HG03571 (cell line): ENCODE results near the gene EXOG.

Experiments
- ATAC-seq: cut with Tn5 transposase; IDR thresholded peaks from one replicate; pipeline ENCODE4 v1.9.1; 2021; ENCODE audit not compliant: unreplicated experiment

The EXOG gene, protein sequence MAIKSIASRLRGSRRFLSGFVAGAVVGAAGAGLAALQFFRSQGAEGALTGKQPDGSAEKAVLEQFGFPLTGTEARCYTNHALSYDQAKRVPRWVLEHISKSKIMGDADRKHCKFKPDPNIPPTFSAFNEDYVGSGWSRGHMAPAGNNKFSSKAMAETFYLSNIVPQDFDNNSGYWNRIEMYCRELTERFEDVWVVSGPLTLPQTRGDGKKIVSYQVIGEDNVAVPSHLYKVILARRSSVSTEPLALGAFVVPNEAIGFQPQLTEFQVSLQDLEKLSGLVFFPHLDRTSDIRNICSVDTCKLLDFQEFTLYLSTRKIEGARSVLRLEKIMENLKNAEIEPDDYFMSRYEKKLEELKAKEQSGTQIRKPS

DNA sequence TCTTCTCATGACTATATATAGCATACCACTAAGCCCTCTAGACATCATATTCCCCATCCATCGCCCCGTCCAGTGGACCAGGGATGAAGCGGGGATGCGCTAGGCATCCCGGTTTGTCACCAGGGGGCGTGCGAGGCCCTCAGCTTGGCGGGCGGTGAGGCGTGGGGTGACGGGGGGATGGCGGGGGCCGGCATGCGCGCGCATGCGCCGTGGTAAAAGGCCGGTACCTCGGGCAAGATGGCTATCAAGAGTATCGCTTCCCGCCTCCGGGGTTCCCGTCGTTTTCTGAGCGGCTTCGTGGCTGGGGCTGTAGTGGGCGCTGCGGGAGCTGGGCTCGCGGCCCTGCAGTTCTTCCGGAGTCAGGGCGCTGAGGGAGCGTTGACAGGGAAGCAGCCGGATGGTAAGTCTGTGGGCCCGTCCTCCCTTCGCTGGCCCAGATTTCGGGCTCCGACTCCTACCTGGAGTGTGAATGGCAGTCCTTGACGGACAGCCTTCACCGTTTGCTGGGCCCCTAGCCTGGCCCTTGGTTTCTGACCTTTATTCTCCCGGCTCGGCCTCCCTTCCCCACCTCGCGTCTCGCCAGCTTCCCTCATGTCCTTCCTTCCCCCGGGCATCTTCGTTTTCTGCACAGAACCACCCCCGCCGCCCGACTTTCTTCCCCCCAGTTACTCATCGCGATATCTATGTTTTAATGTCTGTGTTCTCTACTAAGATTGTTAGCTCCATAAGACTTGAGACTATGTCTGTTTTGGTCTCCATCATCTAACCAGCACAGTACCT is at the start of gene EXOG:
EXOG (plus strand) TSS at position 210 of the 780 bp plus-strand sequence; CDS start at position 238, 28 bp downstream.
- peak; percentile 87 for ATAC-seq

DNA sequence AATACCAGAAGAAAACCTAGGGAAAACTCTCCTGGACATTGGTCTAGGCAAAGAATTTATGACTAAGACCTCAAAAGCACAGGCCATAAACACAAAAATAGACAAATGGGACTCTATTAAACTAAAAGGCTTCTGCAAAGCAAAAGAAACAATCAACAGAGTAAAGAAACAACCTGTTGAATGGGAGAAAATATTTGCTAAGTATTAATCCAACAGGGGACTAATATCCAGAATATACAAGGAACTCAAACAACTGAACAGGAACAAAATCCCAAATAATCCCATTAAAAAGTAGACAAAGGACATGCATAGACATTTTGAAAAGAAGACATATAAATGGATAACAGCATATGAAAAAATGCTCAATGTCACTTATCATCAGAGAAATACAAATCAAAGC is 49.3 kb upstream of the EXOG start:
- no peak for ATAC-seq

DNA sequence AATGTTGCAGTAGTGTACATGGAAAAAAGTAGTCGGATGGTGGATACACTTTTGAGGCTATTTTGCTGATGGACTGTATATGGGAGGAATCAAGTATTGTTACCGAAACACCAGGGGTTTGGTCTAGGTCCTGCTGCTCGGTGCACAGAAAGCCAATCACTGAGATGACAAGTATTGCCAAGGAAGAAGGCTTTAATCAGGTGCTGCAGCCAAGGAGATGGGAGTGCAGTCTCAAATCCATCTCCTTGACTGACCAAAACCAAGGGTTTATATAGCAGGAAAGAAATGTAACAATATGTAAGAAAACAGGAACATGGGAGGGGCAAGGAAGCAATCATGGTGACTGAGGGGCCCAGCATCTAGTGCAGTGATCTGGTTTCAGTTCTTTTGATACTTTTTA is 45.3 kb upstream of the EXOG start:
- ATAC-seq = no peak

DNA sequence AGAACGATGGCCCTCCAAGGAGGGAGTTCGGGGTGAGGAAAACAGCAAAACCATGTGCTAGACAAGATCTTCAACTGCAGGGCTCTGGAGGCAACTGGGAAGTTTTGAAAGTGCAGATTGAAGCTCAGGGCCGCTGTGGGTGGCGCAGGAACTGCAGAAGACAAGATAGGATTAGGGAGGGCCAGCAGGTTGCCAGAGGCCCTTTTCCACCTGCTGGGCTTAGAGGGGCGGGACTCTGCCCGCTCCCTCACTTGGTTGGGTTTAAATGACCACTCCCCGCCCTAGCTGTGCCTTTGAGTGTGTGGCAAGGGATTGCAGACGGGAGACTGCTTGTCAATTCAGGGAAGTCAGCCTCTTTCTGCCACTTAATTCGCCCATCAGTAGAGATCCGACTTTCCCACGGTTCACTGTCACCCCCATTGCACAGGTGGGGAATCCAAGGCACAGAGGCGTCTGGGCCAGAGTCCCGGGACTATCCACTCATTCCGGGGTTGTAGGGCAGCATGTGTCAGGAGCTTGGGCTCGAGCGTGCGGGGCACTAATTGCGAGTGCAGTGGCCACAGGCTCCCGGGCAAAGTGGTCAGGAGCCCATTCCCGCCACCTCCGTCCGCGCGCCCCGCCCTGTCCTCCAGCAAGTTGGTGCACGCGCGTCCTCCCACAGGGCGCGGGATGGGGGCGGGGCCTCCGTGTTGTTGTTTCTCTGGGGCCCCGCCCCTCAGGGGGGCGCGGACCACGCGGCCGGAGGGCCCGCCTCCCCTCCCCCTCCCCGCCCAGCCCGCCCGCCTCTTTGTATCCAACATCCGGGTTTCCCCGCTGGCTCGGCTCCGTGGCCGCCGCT is 42.8 kb upstream of the EXOG start, which contains the start of gene ACVR2B:
ACVR2B (plus strand) TSS at position 816 of the 838 bp plus-strand sequence. CDS start 433 bp downstream, outside the sequence.
- ATAC-seq = peak; percentile 46

DNA sequence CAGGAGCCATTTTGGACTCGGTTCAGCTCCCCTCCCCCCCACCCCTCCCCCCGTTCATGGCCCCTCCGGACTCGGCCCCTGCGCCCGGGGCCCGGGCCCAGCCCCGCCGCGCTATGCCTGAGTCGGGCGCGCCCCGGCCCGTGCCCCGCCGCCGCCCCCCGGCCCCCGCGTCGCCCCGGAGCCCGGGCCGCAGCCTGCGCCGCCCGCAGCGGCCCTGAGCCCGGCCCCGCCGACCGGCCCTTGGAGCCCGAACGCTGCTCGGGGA is 42.3 kb upstream of the EXOG start:
- ATAC-seq = peak; percentile 9

DNA sequence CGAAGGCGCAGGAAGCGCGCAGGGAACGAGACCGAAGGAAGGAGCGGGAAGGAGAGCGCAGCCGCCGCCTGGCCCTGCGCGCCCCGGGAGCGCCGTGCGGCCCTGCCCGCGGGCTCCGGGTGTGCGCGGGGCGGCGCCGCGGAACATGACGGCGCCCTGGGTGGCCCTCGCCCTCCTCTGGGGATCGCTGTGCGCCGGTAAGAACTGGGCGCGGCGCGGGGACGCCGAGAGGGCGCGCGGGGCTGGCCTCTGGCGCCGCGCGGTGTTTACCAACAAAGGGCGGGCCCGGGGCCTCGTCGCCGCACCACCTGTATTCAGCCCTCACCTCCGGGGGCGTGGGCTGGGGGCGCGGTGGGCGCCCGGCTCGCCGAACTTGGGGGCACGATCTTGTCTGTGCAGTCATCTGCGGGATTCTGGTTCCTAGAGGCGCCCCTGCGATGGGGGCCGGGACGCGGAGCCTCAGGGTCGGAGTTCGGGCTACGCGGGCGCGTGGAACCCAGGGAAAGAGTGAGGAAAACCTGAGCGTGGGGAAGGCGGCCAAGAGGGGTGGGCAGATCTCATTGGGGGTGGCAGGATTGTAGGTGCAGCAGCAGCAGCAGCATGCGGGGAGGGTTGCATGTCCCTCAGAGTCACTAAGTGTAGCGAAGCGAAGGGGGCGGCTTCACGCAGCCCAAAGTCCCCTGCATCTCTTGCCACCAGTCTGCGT is 41.8 kb upstream of the EXOG start:
- peak; percentile 28 for ATAC-seq

DNA sequence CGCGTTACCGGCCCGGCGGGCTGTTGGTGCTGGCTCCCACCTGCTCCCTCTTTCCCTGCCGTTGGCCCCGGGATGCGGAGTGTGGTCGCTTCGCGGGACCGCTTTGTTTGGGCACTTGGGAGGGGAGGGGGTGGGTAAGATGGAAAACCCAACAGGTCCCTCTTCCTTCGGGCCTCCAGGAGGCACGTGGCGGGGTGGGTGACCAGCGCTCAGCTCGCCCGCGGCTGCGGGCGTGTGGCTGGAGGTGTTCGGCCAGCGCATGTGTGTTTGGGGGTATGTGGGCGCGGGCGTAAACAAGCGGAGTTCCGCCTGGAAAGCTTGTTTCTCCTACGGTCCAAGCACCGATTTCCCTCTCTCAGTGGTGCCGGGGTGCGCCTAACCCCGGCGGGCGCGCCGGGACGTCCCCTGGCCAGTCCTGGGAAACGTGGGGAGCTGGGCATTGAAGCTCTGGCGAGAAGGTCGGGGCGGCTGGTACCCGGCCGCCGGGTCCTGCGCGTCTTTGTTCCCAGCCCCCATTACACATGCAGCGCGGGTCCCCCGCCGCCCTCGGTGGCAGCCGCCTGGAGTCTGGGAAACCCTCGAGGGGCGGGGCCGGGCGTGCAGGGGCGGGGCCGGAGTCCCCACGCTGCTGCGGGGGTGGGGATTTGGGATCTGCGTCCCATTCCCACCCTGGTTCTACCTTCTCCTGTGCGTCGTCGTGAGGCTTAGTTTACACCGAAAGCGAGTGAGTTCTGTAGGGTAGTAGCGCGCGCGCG is 41.1 kb upstream of the EXOG start:
- no peak for ATAC-seq

DNA sequence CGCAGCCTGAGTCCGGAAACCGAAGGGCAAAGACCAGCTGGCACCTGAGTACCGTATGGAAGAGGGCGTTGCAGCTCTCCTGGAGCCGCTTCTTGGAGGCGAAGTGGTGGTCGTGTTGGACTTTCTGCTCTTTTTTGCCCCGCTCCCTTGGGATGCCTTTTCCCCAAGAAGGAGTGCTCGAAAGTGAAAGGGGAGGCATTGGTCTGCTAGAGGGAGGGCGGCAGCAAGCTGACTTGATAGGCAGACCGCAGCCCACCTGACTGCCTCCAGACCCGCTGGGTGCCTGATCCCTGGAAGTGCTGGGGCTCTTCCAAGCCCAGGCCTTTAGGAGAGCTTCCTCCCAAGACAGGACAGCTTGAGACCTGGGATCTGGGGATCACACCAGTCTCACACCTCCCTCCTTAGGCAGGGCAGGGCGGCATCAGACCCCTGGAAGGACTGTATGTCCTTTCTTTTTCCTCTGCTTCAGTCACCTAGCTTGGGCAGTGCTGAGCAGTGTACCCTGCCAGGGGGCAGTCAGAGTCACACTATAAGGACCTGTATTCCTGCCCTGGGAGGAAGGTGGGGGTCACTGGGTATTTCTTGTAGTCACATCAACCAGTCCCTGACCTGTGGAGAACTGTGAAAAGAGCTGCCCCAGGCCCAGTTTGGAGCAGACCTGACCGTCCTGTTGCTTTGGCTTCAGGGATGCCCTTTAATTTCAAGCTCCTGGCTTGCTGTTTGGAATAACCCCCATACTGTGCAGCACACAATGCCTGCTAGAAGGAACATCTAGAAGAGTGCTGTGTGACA is 40.3 kb upstream of the EXOG start:
- no peak for ATAC-seq

DNA sequence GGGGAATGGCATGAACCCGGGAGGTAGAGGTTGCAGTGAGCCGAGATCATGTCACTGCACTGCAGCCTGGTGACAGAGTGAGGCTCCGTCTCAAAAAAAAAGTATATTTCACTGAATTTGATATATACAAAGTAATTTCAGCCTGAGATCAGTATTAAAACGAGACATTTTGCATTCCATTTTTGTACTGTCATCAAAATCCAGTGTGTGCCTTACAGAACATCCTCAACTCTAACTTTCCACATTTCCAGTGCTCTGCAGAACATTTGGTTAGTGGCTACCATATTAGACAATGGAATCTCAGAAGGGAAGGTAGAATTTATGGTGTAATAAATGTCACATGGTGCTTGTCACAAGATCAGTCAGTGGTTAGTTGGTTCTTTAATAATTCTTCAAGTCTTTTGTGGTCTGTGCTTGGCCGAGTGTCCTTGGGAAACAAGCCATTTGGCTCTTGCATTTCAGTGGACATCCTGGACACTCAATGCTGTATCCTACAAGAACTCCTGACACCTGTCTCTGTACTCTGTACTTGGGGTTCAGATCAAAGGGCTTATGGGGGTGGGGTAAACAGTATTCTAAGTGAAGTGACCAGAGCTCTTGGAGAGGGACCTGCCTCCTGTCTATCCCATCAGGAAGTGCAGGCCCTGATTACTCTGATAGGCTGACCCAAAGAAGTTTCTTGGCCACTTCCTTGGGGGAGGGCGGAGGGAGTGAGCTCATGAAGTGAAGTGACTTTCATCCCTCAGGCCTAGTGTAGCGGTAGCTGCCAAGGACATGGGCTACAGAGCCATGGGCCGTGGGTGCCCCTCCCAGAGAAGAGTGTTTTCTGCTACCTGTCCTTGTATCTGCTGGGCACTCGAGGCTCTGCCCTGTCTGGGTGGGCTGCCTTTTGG is 38.8 kb upstream of the EXOG start:
- ATAC-seq = no peak

DNA sequence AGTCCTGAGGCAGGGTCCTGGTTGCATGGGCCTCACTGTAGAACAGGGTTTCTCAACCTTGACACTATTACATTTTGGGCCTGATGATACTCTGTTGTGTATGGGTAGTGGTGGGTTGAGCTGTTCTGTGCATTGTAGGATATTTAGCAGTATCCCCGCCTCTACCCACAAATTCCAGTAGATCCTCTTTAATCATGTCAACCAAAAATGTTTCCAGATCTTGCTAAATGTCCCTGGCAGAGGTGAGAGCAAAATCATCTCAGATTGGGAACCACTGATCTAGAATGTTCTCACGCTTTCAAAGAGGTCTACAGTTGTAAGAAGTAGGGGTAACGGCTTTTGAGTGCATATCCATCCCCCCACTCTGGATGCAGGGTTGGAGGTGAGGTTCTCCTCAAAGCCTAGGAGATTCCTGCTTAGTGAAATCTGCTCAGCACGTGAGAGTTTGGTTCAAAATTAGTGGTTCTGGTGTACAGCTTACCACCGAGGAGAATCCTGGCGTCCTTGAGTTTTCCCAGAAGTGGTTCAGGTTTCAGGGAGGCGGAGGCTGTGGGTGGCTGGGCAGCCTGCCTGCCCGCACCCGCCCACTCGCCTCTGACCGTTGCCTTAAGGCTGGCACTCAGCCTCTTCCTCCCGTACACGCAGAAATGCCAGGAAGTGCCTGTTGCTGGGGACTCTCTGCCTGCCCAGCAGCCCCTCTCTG is 37.2 kb upstream of the EXOG start:
- no peak for ATAC-seq

DNA sequence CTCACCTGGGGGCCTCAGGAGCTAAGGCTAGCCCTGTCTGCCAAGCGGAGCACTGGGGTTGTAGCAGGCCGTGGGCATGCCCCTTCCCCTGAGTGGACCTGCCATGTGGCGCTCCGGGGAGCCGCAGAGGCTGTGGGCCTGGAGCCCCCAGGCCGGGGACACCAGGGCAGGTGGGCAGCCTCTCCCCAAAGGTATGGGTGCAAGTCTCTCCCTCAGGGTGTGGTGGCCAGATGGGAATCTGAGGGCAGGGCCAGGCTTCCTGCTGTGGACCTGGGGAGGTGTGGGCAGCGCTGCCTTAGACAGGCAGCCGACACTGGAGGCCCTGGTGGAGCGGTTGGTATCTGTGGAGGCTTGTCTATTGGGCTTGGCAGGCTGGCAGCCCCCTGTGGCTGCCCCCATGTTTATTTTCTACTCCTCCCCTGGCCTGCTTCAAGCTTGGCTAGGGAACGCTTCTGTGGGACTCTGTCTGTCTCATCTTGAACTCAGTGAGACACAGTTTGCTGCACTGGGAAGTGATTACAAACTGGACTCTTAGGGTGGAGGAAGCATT is 36.6 kb upstream of the EXOG start:
- ATAC-seq = no peak

DNA sequence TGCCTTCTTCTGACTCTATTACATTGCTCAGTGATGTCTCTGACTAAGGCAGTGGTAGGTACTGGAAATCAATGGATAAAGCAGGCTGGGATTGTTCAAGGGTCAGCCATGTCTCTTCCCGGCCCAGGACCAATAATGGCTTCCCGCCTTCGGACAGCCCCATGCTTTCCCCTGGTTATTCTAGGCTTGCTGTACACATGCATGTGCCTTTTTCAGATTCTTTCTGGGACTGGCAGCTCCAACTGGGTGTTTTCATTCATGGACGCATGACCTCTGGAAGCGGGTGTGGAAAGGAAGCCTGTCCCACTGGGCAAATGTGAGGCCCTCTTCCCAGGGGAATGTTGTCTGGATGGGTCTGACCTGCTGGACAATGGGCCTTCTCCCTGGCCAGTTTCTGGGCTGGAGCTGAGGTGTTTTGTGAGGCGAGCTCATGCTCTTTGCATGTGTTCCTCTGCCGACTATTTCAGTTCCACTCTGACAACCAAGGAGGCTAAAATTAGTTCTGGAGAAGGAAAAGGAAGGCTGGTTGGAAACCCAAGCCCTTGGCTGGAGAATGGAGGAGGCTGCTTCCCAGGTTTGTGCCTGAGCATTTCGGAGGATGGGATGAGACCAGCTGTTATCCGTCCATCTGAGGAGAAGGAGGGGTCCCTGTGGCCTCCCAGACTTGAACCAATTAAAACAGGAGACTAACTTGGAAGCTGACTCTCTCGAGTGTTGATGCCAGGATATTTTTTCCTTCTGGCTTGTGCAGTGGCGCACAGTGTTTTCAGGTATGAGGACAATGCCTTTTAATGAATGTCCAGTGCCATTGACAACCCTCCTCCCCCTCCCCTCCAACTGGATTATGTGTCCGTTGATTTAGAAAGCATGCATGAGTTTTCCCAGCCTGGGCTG is 35.5 kb upstream of the EXOG start:
- ATAC-seq = no peak

DNA sequence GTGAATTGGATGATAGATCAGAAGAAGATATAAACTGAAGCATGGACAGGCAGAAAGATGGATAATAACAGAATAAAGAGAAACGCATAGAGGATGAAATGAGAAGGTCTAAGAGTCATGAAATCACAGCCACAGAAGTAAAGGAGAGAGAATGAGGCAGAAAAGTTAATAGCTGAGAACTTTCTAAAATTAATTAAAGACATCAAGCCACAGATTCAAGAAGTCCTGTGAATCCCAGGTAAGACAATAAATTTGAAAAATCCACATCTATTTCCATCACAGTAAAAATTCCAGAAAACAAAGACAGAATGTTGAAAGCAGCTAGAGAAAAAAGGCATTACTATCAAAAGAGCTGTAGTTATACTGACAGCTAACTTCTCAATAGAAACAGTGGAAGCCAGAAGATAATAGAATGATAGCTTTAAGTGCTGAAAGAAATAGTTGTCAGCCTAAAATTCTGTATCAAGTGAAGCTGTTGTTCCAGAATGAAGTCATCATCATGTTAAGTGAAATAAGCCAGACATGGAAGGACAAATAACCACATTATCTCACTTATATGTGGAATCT is 30.5 kb upstream of the EXOG start:
- no peak for ATAC-seq

DNA sequence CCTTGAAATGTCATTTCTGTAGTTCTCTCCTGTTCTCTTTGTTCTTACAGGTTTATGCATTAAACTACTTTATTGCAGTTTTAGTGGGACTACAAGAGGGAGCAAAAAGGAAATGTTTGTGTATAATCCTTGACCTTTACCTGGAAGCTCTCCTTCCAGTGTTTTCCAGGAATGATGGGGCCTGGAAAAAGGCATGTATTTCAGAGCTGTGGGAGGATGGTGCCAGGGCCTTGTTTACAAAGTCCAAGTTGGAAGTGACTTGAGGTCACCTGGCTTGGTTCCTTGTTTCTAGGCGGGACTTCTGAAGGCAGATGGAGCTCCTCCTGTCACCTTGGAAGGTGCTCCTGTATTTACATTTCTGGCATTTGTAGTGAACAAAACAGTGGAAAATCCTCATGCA is 27.4 kb upstream of the EXOG start:
- ATAC-seq = no peak

DNA sequence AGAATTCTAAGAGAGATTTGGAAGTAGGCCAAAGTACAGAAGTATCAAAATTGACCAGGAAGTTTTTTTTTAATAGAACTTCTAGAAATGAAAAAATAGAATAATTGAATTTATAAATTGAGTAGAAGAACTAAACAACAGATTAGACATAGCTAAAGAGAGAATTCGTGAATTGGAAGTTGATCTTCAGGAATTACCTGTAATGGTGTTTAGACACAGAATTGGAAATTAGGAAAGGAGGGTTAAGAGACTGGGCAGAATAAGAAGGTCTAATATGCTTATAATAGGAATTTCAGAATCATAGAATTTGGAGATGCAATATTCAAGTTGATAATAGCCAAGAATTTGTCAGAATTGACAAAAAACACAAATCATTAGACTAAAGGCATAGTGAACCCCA is 26.3 kb upstream of the EXOG start:
- ATAC-seq = no peak

DNA sequence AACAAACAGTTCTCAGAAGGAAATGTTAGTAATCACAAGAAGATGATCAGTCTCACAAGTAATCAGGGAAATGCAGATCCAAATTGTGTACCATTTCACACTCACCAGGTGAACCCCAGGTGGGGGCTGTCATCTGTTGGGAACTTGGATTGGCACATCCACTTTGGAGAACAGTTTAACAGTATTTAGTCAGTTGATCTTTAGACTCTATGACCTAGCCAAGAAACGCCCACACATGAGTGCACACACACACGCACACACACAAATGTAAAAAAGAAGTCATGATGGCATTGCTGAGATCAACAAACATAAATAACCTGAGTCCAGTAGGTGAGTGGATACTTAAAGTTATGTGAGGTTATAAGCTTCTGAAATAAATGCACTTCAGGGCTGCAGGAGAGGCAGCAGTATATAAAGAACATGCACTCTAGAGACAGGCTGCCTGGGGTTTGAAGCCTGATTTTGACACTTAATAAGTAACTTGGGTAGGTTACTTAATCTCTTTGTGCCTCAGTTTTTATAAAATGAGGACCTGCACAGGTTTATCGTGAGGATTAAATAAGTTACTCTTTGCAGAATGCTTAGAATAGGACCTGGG is 24.8 kb upstream of the EXOG start:
- ATAC-seq = no peak
